Measurements from ENCODE around the gene RGL2.

- TF ChIP-seq CTCF (IDR thresholded peaks at IDR 0.05; ENCODE audit: low read length) (no peak), EZH2 (IDR thresholded peaks at IDR 0.05; ENCODE audit: borderline replicate concordance, low read length) (no peak)
Observed at GRCh38 chr6:33280539-33280938, 18.2 kb downstream of the RGL2 start.

All from OCI-LY1 (cell line).